OCI-LY3 (cell line): Measurements from ENCODE around the gene MAP2.

Experiments
- CTCF ChIP-seq: fragments of 200-600, 300-600 bp; sonication (generic); IDR thresholded peaks from 2 replicates; pipeline ENCODE4 v1.5.1; 2014; ENCODE audit warnings: antibody characterized with exemption, low read length, low read depth
- EZH2phosphoT487 ChIP-seq: fragments of 200-600 bp; shearing (Covaris generic); IDR thresholded peaks from 2 replicates; pipeline ENCODE4 v1.6.1; 2018; ENCODE audit warnings: antibody characterized with exemption, mixed run types, low read depth

- no peak for TF ChIP-seq CTCF
- no peak for TF ChIP-seq EZH2phosphoT487
These were observed 170.1 kb downstream of the MAP2 start for GRCh38 chr2:209593930-209594329.
